Measurements from ENCODE around the gene HNRNPK.

Gene HNRNPK

DNA sequence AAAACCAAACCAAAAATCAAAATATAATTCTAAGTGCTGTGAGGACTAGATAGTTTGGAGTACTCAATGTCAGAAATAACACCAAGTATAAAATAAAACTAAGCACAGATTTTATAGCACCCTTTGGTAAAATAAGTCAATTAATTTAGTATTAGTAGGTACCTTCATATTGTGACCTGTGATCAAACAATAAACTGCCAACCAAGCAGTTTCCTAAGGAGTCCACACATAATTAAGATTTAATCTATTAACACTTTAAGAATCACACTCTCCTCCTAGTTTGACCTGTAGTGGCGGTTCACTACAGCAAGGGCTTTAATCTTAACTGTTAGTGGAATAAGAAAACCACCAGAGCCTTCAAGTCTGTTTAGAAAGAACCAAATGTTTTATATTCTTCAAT is 2.8 kb downstream of the HNRNPK start:
- no peak overlapping the region for H3K27ac ChIP-seq

DNA sequence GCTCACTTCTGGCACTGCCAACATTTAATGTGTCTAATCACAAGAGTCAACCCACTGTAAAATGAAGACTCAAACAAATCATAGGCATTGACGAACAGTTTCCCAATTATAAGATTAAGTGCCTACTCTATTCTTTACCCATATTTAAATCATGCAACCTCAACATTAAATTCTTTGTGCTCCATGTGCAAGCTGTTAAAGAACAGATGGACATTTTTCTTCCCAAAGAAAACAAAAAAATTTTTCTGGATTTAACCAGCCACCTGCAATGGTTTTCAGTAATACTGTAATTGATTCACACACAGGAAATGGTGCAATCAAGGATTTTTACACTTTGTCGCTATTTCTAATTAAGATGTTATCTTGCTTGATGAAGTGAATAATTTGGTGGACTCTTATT is 3.6 kb downstream of the HNRNPK start:
- no peak overlapping the region for H3K27ac ChIP-seq
- no peak for TF ChIP-seq ZFX (IDR thresholded peaks at IDR 0.05; ENCODE audit: borderline replicate concordance)
- TF ChIP-seq, protein P1, sequence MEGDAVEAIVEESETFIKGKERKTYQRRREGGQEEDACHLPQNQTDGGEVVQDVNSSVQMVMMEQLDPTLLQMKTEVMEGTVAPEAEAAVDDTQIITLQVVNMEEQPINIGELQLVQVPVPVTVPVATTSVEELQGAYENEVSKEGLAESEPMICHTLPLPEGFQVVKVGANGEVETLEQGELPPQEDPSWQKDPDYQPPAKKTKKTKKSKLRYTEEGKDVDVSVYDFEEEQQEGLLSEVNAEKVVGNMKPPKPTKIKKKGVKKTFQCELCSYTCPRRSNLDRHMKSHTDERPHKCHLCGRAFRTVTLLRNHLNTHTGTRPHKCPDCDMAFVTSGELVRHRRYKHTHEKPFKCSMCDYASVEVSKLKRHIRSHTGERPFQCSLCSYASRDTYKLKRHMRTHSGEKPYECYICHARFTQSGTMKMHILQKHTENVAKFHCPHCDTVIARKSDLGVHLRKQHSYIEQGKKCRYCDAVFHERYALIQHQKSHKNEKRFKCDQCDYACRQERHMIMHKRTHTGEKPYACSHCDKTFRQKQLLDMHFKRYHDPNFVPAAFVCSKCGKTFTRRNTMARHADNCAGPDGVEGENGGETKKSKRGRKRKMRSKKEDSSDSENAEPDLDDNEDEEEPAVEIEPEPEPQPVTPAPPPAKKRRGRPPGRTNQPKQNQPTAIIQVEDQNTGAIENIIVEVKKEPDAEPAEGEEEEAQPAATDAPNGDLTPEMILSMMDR (IDR thresholded peaks at IDR 0.05): no peak

More for the DNA sequence above, 2.8 kb downstream of the HNRNPK start:
- TF ChIP-seq, protein P1 (IDR thresholded peaks at IDR 0.05): no peak
- TF ChIP-seq ZFX (IDR thresholded peaks at IDR 0.05; ENCODE audit: borderline replicate concordance): no peak

DNA sequence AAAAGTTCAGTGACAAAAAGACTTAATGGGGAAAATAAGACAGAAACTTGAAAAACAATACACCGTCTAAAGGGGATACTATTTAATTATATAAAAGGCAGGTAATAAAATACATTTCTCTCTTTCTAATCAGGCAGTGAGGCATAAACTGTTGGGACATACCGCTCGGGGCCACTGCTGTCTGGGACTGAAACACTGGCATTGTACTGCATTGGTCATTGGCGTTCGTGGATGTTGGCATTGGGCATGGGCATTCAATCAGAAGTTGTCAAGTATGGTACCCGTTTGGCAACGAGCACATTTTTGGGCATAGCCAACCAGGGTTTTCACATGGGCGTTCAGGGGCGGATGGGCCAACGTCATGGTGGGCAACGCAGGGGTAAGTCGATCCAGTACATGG is 4.7 kb downstream of the HNRNPK start:
- H3K27ac ChIP-seq: no peak overlapping the region; the same call in 1 of the 2 replicates
- TF ChIP-seq ZFX (IDR thresholded peaks at IDR 0.05; ENCODE audit: borderline replicate concordance): no peak
- TF ChIP-seq, protein P1 (IDR thresholded peaks at IDR 0.05): no peak

DNA sequence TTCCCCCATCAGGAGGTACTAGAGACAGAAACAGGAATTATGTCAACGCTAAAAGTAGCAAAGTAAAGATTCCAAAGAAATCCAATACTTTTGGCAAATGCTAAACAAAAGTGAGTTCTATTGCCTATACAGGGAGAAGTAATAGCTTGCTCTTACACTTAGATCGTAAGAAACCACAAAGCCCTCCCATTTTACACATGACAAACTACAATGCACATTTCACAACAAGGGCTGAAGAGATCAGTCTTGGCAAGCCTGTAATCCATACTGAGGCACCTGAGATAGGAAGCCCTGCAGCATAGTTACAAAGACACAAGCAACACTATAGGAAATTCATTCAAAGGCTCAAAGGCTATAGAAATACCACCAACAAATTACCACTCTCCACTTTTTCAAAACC is 7.7 kb downstream of the HNRNPK start:
- no peak for TF ChIP-seq ZFX (IDR thresholded peaks at IDR 0.05; ENCODE audit: borderline replicate concordance)
- H3K27ac ChIP-seq: no peak overlapping the region

DNA sequence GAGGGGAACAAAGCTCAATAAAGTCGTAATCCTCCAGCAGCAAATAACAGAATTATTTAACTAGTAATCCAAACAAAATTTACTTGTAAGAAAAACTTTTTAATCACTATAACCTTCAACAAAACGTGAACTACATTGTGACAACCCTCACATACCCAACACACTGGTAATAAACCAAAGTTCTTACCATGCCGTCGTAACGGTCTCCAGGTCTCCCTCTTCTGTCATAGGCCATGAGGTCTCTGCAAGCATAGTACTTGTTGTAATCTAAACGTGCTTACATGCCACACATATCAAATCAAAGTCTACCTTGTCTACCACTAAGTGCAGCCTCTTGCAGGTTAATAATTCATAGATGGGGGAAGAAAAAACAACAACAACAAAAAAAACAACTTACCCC is 8.5 kb downstream of the HNRNPK start:
- H3K27ac ChIP-seq: no peak overlapping the region
- no peak for TF ChIP-seq ZFX (IDR thresholded peaks at IDR 0.05; ENCODE audit: borderline replicate concordance)
- TF ChIP-seq, protein P1 (IDR thresholded peaks at IDR 0.05): no peak

DNA sequence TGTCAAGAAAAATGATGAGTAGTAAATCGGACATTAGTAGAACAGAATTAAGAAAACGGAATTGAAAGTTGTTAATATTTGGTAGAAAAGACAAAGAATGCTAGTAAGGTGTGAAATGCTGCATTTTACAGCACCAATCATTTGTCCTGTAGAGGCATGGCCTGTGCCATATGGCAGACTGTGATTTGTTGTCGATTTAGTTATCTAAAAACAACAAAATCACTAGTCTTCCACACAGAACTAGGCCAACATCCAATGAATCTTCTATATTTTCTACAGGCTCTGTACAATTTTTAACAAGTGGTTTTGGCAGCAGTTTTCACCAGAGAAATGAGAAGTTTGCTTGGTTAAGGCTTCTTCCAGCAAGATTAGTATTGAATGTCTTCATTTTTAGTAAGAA is 10.4 kb downstream of the HNRNPK start:
- no peak overlapping the region for H3K27ac ChIP-seq
- TF ChIP-seq, protein P1 (IDR thresholded peaks at IDR 0.05): no peak
- TF ChIP-seq ZFX (IDR thresholded peaks at IDR 0.05; ENCODE audit: borderline replicate concordance): no peak

DNA sequence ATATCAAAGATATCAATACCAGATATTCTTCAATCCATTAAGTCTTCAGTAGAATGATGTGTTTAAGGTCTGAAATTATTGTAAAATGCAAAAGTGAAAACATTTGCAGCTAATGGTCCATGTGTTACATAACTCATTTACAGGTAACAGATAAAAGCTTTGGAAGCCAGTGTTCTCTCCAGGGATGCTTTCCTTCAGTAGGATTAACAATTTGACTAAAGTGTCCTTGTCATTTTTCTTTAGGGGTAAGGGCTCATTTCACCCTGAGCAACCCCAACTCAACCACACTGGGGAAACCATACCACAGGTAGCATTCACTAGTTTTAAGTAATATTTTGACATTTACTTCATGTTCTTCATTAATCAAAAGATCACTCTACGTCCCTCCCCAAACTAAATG is 12.9 kb downstream of the HNRNPK start:
- peak overlapping the region; percentile 56; the same call in 1 of the 2 replicates for H3K27ac ChIP-seq
- TF ChIP-seq ZFX (IDR thresholded peaks at IDR 0.05; ENCODE audit: borderline replicate concordance): no peak
- TF ChIP-seq, protein P1 (IDR thresholded peaks at IDR 0.05): no peak

DNA sequence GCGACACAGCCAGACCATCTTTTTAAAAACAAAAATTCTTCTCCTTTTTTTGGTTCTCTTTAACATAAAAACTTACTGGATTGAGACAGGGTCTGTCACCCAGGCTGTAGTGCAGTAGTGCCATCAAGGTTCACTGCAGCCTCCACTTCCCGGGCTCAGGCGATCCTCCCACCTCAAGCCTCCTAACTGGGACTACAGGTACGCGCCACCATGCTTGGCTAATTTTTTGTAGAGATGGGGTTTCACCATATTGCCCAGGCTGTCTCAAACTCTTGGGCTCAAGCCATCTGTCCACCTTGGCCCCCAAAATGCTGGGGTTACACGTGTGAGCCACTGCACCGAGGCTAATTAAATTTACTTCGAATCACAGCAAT is 13.8 kb downstream of the HNRNPK start:
- no peak for TF ChIP-seq ZFX (IDR thresholded peaks at IDR 0.05; ENCODE audit: borderline replicate concordance)
- TF ChIP-seq, protein P1 (IDR thresholded peaks at IDR 0.05): no peak
- peak overlapping the region; percentile 56 for H3K27ac ChIP-seq
